ENCODE results near the gene C2orf81. TPM values are rescaled to one million over a fixed set of nuclear protein-coding genes. Genes with fewer than 3 reads are reported as not detected.
"Not testable (repeated sequence)": the region's sequence is repeated elsewhere in the genome, so short reads cannot be mapped to it uniquely, and the experiment has no call there.

C2orf81 gene
- total RNA-seq, 1 donor from 2014 or later: 2.1 TPM

DNA sequence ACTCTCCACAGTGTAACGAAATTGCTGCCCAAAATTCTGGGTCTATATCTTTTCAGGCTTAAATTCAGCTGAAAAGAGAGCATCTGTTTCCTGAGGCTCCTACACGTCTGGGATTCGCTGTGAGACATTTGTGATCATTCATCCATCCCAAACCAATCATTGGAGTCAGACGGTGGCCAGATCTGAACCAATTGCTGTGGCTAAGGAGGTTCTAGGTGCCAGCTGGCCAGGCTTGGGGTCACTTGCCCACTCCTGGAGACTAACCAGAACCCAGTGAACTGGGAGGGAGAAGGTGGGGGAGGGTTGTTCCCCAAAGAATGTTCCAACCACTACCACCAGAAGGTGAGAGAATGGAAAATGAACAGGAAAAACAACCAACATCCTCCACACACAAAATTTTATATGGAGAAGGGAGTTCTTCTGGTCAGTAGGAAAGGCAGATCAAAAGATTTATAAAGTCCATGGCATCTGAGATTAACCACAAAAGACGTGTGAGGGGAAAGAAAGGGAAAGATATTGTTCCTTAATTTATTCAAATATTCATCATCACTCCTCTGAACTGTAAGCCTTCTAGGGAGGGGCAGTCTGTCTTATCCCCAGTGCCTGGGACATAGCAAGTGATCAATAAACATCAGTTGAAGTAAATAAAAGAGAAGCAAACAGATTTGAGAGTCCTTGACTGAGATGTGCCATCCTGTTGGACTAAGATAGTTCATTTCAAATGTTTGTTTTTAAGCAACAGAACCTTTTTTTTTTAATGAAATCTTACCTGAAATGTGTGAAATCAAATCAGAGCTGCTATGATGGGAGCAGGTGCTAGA, 23.3 kb upstream of the C2orf81 start:
- H2AFZ ChIP-seq (ENCODE audit: low read depth, low read length): no peak overlapping the region
- FAIRE-seq: no peak

DNA sequence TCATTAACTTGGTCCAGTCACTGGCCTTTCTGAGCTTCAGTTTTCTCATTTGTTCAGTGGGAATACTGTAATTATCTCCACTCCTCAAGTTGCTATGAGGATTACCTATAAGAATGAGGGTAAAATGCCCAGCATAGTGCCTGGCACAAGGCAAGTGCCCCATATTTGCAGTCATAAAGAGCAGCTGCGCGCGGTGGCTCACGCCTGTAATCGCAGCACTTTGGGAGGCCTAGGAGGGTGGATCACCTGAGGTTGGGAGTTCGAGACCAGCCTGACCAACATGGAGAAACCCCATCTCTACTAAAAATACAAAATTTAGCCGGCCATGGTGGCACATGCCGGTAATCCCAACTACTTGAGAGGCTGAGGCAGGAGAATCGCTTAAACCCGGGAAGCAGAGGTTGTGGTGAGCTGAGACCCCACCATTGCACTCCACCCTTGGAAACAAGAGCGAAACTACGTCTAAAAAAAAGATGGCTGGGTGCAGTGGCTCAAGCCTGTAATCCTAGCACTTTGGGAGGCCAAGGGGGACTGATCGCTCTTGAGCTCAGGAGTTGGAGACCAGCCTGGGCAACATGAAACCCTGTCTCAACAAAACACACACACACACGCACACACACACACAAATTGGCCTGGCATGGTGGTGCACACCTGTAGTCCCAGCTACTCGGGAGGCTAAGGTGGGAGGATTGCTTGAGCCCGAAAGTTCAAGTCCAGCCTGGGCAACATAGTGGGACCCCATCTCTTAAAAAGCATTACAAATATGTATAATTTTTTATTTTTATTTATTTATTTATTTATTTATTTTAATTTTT, 21.3 kb upstream of the C2orf81 start:
- peak overlapping the region; percentile 96 for H3K4me2 ChIP-seq (ENCODE audit: low read length)

More for the DNA sequence above, 23.3 kb upstream of the C2orf81 start:
- Mint-ChIP-seq H3K27me3 (ENCODE audit: low read depth, unreplicated experiment) (peaks cover 1% of the 10 kb centered on the region), H3K9me3 (ENCODE audit: unreplicated experiment) (no peaks in the 10 kb centered on the region), H3K4me3 (ENCODE audit: unreplicated experiment) (peak overlapping the region; percentile 27), H3K36me3 (ENCODE audit: low read depth, unreplicated experiment) (no peaks in the 10 kb centered on the region), H3K27ac (ENCODE audit: unreplicated experiment) (peak overlapping the region; percentile 1), H3K4me1 (ENCODE audit: low read depth, unreplicated experiment) (peaks cover 10% of the 10 kb centered on the region)
- H3K9me3 ChIP-seq (ENCODE audit: insufficient read depth, low read depth, low read length): no peaks in the 10 kb centered on the region
- peak overlapping the region; percentile 74 for H3K4me2 ChIP-seq (ENCODE audit: low read length)
- H3K4me3 ChIP-seq (ENCODE audit: insufficient read depth, low read depth, low read length): no peak overlapping the region
- H4K20me1 ChIP-seq (ENCODE audit: insufficient read depth, low read length): no peaks in the 10 kb centered on the region
- peaks cover 14% of the 10 kb centered on the region for H3K27me3 ChIP-seq (ENCODE audit: insufficient read depth, low read length)
- TF ChIP-seq, protein P1, sequence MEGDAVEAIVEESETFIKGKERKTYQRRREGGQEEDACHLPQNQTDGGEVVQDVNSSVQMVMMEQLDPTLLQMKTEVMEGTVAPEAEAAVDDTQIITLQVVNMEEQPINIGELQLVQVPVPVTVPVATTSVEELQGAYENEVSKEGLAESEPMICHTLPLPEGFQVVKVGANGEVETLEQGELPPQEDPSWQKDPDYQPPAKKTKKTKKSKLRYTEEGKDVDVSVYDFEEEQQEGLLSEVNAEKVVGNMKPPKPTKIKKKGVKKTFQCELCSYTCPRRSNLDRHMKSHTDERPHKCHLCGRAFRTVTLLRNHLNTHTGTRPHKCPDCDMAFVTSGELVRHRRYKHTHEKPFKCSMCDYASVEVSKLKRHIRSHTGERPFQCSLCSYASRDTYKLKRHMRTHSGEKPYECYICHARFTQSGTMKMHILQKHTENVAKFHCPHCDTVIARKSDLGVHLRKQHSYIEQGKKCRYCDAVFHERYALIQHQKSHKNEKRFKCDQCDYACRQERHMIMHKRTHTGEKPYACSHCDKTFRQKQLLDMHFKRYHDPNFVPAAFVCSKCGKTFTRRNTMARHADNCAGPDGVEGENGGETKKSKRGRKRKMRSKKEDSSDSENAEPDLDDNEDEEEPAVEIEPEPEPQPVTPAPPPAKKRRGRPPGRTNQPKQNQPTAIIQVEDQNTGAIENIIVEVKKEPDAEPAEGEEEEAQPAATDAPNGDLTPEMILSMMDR (IDR thresholded peaks at IDR 0.05; ENCODE audit: insufficient read depth, low read depth, low read length): no peak
- no peak for TF ChIP-seq EZH2 (IDR thresholded peaks at IDR 0.05; ENCODE audit: insufficient read depth, low read length)
- H3K9ac ChIP-seq (ENCODE audit: low read length): no peak overlapping the region
- H3K4me1 ChIP-seq (ENCODE audit: insufficient read depth, low read length): peaks cover 28% of the 10 kb centered on the region
- peaks cover 3% of the 10 kb centered on the region for H3K79me2 ChIP-seq (ENCODE audit: insufficient read depth, low read length)
- H3K27ac ChIP-seq (ENCODE audit: low read depth, low read length): no peak overlapping the region
- no peaks in the 10 kb centered on the region for H3K36me3 ChIP-seq (ENCODE audit: insufficient read depth, low read length)
- no peak for DNase-seq (ENCODE audit: low read depth)

DNA sequence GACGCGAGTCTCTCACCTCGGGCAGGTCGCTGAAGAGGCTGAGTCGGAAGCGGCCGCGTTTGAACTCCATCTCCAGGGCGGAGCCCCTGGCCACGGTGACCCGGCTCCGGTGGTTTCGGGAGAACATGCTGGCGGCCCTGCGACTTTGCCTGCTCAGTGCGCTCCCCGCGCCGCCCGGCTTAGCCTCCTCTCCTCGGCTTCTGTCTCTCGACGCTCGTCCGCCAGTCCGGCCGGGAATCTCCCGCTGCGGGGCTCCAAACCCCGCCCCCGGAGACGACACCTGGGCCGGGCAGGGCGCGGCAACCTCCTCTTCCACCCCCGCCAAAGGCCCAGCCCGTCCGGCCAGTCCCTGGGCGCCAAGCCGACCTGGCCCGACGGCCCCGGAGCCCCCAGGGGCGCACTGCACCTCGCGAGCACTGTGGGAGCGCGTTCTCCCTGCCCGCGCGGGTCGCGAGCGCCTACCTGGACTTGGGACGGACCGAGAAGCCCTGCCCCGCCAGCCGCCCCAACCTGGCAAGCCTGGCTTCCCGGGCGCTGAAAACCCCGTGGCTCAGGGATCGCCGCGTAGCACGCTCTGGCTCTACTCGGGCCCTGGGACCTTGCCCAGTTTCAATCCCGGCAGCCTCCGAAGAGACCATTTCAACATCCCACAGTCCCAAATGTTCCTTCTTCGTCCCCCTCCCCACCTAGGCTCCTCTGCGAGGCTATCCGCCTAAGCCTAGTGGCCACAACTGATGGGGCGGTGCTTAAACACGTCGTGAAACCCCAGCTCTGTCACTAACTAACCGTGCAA, 20.5 kb upstream of the C2orf81 start, which contains the start of gene RTKN:
TSS of gene RTKN (minus strand) at position 248 of the 793 bp plus-strand sequence. CDS start at position 127, 121 bp downstream.
- Histone ChIP-seq H3K4me2 (ENCODE audit: low read length) (peak within 1 kb of the TSS; percentile 96), H3K9me3 (ENCODE audit: insufficient read depth, low read depth, low read length) (no peaks in the 10 kb centered on the region), H2AFZ (ENCODE audit: low read depth, low read length) (peak within 1 kb of the TSS; percentile 80), H3K27me3 (ENCODE audit: insufficient read depth, low read length) (peaks cover 10% of the 10 kb centered on the region), H3K4me3 (ENCODE audit: insufficient read depth, low read depth, low read length) (no peak within 1 kb of the TSS), H3K79me2 (ENCODE audit: insufficient read depth, low read length) (peaks cover 29% of the 10 kb centered on the region), H3K27ac (ENCODE audit: low read depth, low read length) (no peak within 1 kb of the TSS), H3K4me1 (ENCODE audit: insufficient read depth, low read length) (peaks cover 45% of the 10 kb centered on the region), H4K20me1 (ENCODE audit: insufficient read depth, low read length) (peaks cover 24% of the 10 kb centered on the region), H3K36me3 (ENCODE audit: insufficient read depth, low read length) (no peaks in the 10 kb centered on the region), H3K9ac (ENCODE audit: low read length) (peak within 1 kb of the TSS; percentile 22)
- DNase-seq (ENCODE audit: low read depth): no peak
- peaks cover 30% of the 10 kb centered on the region for H3K4me1 Mint-ChIP-seq (ENCODE audit: low read depth, unreplicated experiment)
- H3K9me3 Mint-ChIP-seq (ENCODE audit: unreplicated experiment): no peaks in the 10 kb centered on the region
- peak within 1 kb of the TSS; percentile 87 for H3K4me3 Mint-ChIP-seq (ENCODE audit: unreplicated experiment)
- H3K27me3 Mint-ChIP-seq (ENCODE audit: low read depth, unreplicated experiment): peaks cover 1% of the 10 kb centered on the region
- H3K27ac Mint-ChIP-seq (ENCODE audit: unreplicated experiment): peak within 1 kb of the TSS; percentile 87
- peaks cover 2% of the 10 kb centered on the region for H3K36me3 Mint-ChIP-seq (ENCODE audit: low read depth, unreplicated experiment)
- FAIRE-seq: no peak
- peak; percentile 71 for TF ChIP-seq EZH2 (IDR thresholded peaks at IDR 0.05; ENCODE audit: insufficient read depth, low read length)
- TF ChIP-seq, protein P1 (IDR thresholded peaks at IDR 0.05; ENCODE audit: insufficient read depth, low read depth, low read length): no peak

More for the DNA sequence above, 21.3 kb upstream of the C2orf81 start:
- Mint-ChIP-seq H3K27ac (ENCODE audit: unreplicated experiment) (peak overlapping the region; percentile 83), H3K4me1 (ENCODE audit: low read depth, unreplicated experiment) (peaks cover 25% of the 10 kb centered on the region), H3K4me3 (ENCODE audit: unreplicated experiment) (peak overlapping the region; percentile 82)
- not testable (repeated sequence) for H3K4me3 ChIP-seq (ENCODE audit: insufficient read depth, low read depth, low read length); H3K9ac ChIP-seq (ENCODE audit: low read length); H3K36me3 Mint-ChIP-seq (ENCODE audit: low read depth, unreplicated experiment); H3K27me3 Mint-ChIP-seq (ENCODE audit: low read depth, unreplicated experiment); DNase-seq (ENCODE audit: low read depth); FAIRE-seq; H3K9me3 ChIP-seq (ENCODE audit: insufficient read depth, low read depth, low read length); H3K27ac ChIP-seq (ENCODE audit: low read depth, low read length); H3K36me3 ChIP-seq (ENCODE audit: insufficient read depth, low read length); H3K9me3 Mint-ChIP-seq (ENCODE audit: unreplicated experiment)
- Histone ChIP-seq H4K20me1 (ENCODE audit: insufficient read depth, low read length) (peaks cover 18% of the 10 kb centered on the region), H3K4me1 (ENCODE audit: insufficient read depth, low read length) (peaks cover 39% of the 10 kb centered on the region), H3K27me3 (ENCODE audit: insufficient read depth, low read length) (peaks cover 14% of the 10 kb centered on the region), H2AFZ (ENCODE audit: low read depth, low read length) (peak overlapping the region; percentile 80), H3K79me2 (ENCODE audit: insufficient read depth, low read length) (peaks cover 22% of the 10 kb centered on the region)
